ENCODE results near the gene AP1S3. TPM values are rescaled to one million over a fixed set of nuclear protein-coding genes. Genes with fewer than 3 reads are reported as not detected.

The AP1S3 gene
- total RNA-seq, 1 experiment from 2014 or later: 2.3 TPM

DNA sequence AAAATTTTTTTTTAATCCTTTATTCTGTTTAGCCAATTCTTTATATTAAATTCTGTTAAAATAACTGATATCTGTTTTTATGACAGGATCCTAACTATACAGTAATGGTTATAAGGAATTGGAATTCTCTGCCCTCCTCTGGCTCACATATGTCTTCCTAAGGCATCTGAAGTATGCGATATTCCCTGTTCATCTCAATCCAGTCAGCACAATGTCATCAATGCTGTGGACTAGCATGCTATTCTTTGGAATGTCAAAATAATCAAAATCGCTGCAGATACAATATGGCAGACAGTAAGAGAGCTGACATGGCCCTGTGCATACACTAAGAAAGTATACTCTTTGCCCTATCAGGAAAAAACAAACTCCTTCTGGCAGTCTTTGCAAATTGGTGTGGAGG is 107.6 kb downstream of the AP1S3 start:
- Histone ChIP-seq H3K4me3 (ENCODE audit: low read length) (no peak overlapping the region), H3K9me2 (replicated peaks; ENCODE audit: insufficient read depth, low read length) (no peaks in the 10 kb centered on the region), H3K4me1 (ENCODE audit: low read length) (no peaks in the 10 kb centered on the region), H3K9ac (ENCODE audit: low read length) (no peak overlapping the region), H3K27me3 (ENCODE audit: low read length) (no peaks in the 10 kb centered on the region), H3K79me2 (ENCODE audit: low read length) (no peaks in the 10 kb centered on the region), H4K20me1 (ENCODE audit: insufficient read depth, low read depth, low read length) (no peaks in the 10 kb centered on the region), H3K27ac (ENCODE audit: low read length) (no peak overlapping the region), H3K36me3 (ENCODE audit: insufficient read depth, low read length) (no peaks in the 10 kb centered on the region), H3K4me2 (ENCODE audit: low read depth, low read length, poor library complexity, severe bottlenecking) (no peak overlapping the region), H3K9me3 (ENCODE audit: low read length) (no peaks in the 10 kb centered on the region), H2AFZ (ENCODE audit: low read length) (no peak overlapping the region)
- DNase-seq: no peak

DNA sequence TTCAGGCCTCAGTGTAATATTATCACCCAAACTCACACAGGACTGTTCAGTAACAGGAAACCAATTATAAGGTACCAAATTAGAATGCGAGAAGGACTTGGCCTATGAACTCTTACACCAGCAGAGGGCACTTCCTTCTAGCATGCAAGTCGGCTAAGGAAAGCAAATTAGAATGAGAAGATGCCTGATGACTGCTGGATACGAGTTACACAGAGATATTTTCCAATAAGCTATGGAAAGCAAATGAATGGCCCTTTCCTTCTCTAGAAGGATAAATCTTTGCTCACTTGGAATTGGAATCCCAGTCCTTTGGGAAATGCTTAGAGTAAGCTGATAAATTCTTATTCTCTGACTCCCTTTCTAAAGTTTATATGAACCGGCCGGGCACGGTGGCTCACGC is 109.8 kb downstream of the AP1S3 start:
- no peak overlapping the region for H3K4me2 ChIP-seq (ENCODE audit: low read depth, low read length, poor library complexity, severe bottlenecking)
- no peak overlapping the region for H3K27ac ChIP-seq (ENCODE audit: low read length)
- no peaks in the 10 kb centered on the region for H3K27me3 ChIP-seq (ENCODE audit: low read length)
- no peaks in the 10 kb centered on the region for H3K9me3 ChIP-seq (ENCODE audit: low read length)
- no peaks in the 10 kb centered on the region for H4K20me1 ChIP-seq (ENCODE audit: insufficient read depth, low read depth, low read length)
- H3K4me3 ChIP-seq (ENCODE audit: low read length): no peak overlapping the region
- H3K9ac ChIP-seq (ENCODE audit: low read length): no peak overlapping the region
- no peak overlapping the region for H2AFZ ChIP-seq (ENCODE audit: low read length)
- no peaks in the 10 kb centered on the region for H3K4me1 ChIP-seq (ENCODE audit: low read length)
- DNase-seq: peak; percentile 78
- H3K79me2 ChIP-seq (ENCODE audit: low read length): no peaks in the 10 kb centered on the region
- H3K36me3 ChIP-seq (ENCODE audit: insufficient read depth, low read length): no peaks in the 10 kb centered on the region
- H3K9me2 ChIP-seq (replicated peaks; ENCODE audit: insufficient read depth, low read length): no peaks in the 10 kb centered on the region

DNA sequence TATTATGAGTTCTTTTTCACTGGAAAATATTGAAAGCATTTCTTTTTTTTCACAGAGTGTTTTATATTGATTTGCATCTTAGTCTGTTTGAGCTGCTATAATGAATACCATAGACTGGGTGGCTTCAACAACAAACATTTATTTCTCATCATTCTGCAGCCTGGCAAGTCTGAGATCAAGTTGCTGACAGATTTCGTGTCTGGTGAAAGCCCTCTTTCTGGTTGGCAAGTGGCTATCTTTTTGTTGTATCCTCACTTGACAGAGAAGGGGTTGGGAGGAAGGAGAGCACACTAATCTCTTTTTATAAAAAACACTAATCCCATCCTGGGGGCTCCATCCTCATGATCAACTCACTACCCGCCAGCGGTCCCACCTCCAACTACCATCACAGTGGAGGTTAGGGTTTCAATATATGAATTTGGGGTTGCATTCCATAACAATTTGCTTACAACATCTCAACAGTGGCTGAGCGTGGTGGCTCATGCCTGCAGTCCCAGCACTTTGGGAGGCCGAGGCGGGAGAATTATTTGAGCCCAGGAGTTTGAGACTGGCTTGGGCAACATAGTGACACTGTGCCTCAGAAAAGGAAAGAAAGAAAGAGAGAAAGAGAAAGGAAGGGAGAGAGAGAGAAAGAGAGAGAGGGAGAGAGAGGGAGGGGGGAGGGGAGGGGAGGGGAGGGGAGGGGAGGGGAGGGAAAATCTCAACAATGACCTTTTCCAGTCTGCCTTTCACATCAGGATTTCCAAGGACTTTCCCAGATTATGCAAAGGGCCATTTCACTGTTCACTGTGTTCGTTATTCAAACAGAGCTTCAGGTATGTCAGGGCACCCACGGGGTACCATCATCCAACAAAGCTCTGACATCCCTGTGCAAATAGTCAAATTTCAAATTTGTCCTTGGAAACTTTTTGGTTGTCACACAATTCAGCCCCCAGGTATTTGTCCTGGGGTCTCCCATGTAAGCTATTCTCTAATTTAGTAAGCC is 111.1 kb downstream of the AP1S3 start:
- no peak overlapping the region for H2AFZ ChIP-seq (ENCODE audit: low read length)

DNA sequence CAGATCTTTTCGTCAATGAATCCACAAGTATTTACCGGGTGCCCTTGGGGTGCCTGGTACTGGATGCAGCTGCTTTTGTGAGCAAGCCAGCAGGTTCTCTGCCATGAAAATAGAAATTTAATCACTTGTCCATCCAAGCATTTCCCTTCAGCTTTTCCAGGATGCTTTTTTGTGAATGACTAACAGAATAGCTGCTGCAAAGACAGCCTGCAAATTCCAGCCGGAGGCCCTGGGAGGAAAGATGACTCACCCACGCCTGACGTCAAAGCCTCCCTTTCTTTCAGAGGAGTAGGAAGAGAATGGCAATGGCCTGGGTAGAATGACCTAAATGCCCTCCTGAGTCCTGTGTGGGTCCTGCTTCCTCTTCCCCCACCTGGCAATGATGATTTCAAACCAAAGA is 111.9 kb downstream of the AP1S3 start:
- no peaks in the 10 kb centered on the region for H3K9me2 ChIP-seq (replicated peaks; ENCODE audit: insufficient read depth, low read length)
- no peak overlapping the region for H3K9ac ChIP-seq (ENCODE audit: low read length)
- no peaks in the 10 kb centered on the region for H3K27me3 ChIP-seq (ENCODE audit: low read length)
- H3K4me1 ChIP-seq (ENCODE audit: low read length): no peaks in the 10 kb centered on the region
- no peak overlapping the region for H3K4me2 ChIP-seq (ENCODE audit: low read depth, low read length, poor library complexity, severe bottlenecking)
- no peak overlapping the region for H3K4me3 ChIP-seq (ENCODE audit: low read length)
- no peak overlapping the region for H2AFZ ChIP-seq (ENCODE audit: low read length)
- H3K9me3 ChIP-seq (ENCODE audit: low read length): no peaks in the 10 kb centered on the region
- no peaks in the 10 kb centered on the region for H4K20me1 ChIP-seq (ENCODE audit: insufficient read depth, low read depth, low read length)
- H3K79me2 ChIP-seq (ENCODE audit: low read length): no peaks in the 10 kb centered on the region
- H3K36me3 ChIP-seq (ENCODE audit: insufficient read depth, low read length): no peaks in the 10 kb centered on the region
- H3K27ac ChIP-seq (ENCODE audit: low read length): no peak overlapping the region
- no peak for DNase-seq

More for the DNA sequence above, 111.1 kb downstream of the AP1S3 start:
- Histone ChIP-seq H3K4me1 (ENCODE audit: low read length) (no peaks in the 10 kb centered on the region), H3K79me2 (ENCODE audit: low read length) (no peaks in the 10 kb centered on the region), H3K9me3 (ENCODE audit: low read length) (no peaks in the 10 kb centered on the region), H3K9me2 (replicated peaks; ENCODE audit: insufficient read depth, low read length) (no peaks in the 10 kb centered on the region), H4K20me1 (ENCODE audit: insufficient read depth, low read depth, low read length) (no peaks in the 10 kb centered on the region), H3K36me3 (ENCODE audit: insufficient read depth, low read length) (no peaks in the 10 kb centered on the region), H3K4me3 (ENCODE audit: low read length) (no peak overlapping the region), H3K27ac (ENCODE audit: low read length) (no peak overlapping the region), H3K4me2 (ENCODE audit: low read depth, low read length, poor library complexity, severe bottlenecking) (no peak overlapping the region), H3K9ac (ENCODE audit: low read length) (no peak overlapping the region), H3K27me3 (ENCODE audit: low read length) (no peaks in the 10 kb centered on the region)
- no peak for DNase-seq

DNA sequence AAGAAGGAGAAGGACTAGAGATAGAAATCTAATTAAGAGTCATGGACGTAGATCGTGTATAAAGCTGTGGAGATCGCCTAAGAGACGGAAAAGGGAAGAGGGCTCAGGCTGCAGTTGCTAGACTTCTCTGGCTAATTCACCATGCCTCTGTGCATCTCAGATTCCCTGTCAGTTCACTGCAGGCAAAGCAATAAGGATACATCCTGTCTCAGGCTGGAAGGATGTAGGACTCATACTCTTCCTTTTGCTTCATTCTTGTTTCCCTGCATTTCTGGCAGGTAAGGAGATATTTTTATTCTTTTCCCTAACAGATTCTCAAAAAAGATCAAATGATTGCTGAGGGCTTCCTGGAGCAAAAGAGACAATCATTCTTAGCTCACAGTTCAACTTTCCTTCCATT is 112.5 kb downstream of the AP1S3 start:
- no peaks in the 10 kb centered on the region for H3K36me3 ChIP-seq (ENCODE audit: insufficient read depth, low read length)

DNA sequence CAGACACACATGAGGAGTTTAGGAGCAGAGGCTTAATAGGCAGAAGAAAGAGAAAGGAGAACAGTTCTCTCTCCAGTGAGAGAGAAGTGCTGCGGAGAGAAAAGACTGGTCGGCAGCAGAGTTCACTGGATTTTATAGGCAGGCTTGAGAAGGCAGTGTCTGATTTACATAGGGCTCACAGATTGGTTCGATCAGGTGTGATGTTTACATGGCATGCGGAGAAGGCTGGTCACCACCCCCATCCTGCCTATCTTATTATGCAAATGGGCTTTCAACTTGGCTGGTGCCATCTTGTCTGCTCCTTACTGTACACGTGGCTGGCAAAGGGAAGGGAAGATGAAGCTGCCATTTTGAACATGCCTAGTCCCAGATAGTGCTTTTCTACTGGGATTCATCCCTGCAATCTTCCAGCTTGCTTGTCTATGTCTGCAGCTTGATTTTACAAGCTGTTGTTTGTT is 113.4 kb downstream of the AP1S3 start:
- Histone ChIP-seq H3K27ac (ENCODE audit: low read length) (no peak overlapping the region), H3K4me2 (ENCODE audit: low read depth, low read length, poor library complexity, severe bottlenecking) (no peak overlapping the region), H3K36me3 (ENCODE audit: insufficient read depth, low read length) (no peaks in the 10 kb centered on the region), H3K9me2 (replicated peaks; ENCODE audit: insufficient read depth, low read length) (no peaks in the 10 kb centered on the region), H3K9me3 (ENCODE audit: low read length) (no peaks in the 10 kb centered on the region), H3K79me2 (ENCODE audit: low read length) (no peaks in the 10 kb centered on the region), H2AFZ (ENCODE audit: low read length) (0 out of 2 replicates have a peak overlapping the region, but pooled peaks have one; percentile 27), H3K27me3 (ENCODE audit: low read length) (no peaks in the 10 kb centered on the region), H3K4me1 (ENCODE audit: low read length) (no peaks in the 10 kb centered on the region), H4K20me1 (ENCODE audit: insufficient read depth, low read depth, low read length) (no peaks in the 10 kb centered on the region), H3K4me3 (ENCODE audit: low read length) (no peak overlapping the region), H3K9ac (ENCODE audit: low read length) (no peak overlapping the region)
- no peak for DNase-seq

More for the DNA sequence above, 112.5 kb downstream of the AP1S3 start:
- Histone ChIP-seq H3K9me3 (ENCODE audit: low read length) (no peaks in the 10 kb centered on the region), H3K4me2 (ENCODE audit: low read depth, low read length, poor library complexity, severe bottlenecking) (no peak overlapping the region), H3K79me2 (ENCODE audit: low read length) (no peaks in the 10 kb centered on the region), H3K27ac (ENCODE audit: low read length) (no peak overlapping the region), H3K9ac (ENCODE audit: low read length) (no peak overlapping the region), H3K27me3 (ENCODE audit: low read length) (no peaks in the 10 kb centered on the region), H2AFZ (ENCODE audit: low read length) (no peak overlapping the region), H4K20me1 (ENCODE audit: insufficient read depth, low read depth, low read length) (no peaks in the 10 kb centered on the region), H3K9me2 (replicated peaks; ENCODE audit: insufficient read depth, low read length) (no peaks in the 10 kb centered on the region), H3K4me3 (ENCODE audit: low read length) (no peak overlapping the region), H3K4me1 (ENCODE audit: low read length) (no peaks in the 10 kb centered on the region)
- no peak for DNase-seq

DNA sequence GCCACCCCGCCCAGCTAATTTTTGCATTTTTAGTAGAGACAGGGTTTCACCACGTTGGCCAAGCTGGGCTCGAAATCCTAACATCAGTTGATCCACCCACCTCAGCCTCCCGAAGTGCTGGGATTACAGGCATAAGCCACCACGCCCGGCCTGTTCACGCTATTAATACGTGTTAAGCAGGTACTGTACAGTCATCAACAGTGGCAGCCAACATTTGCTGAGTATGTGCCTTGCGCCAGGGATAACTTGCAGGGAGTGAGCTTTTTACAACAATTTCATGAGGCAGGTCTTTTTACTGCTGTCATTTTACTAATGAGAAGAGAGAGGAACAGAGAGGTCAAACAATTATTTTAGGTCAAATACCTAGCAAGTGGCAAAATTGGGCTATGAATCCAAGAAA is 115.2 kb downstream of the AP1S3 start:
- no peaks in the 10 kb centered on the region for H4K20me1 ChIP-seq (ENCODE audit: insufficient read depth, low read depth, low read length)
- H3K4me3 ChIP-seq (ENCODE audit: low read length): no peak overlapping the region
- no peak overlapping the region for H2AFZ ChIP-seq (ENCODE audit: low read length)
- no peak overlapping the region for H3K9ac ChIP-seq (ENCODE audit: low read length)
- no peaks in the 10 kb centered on the region for H3K4me1 ChIP-seq (ENCODE audit: low read length)
- no peaks in the 10 kb centered on the region for H3K27me3 ChIP-seq (ENCODE audit: low read length)
- H3K4me2 ChIP-seq (ENCODE audit: low read depth, low read length, poor library complexity, severe bottlenecking): no peak overlapping the region
- no peaks in the 10 kb centered on the region for H3K79me2 ChIP-seq (ENCODE audit: low read length)
- no peak overlapping the region for H3K27ac ChIP-seq (ENCODE audit: low read length)
- DNase-seq: no peak
- no peaks in the 10 kb centered on the region for H3K36me3 ChIP-seq (ENCODE audit: insufficient read depth, low read length)
- no peaks in the 10 kb centered on the region for H3K9me2 ChIP-seq (replicated peaks; ENCODE audit: insufficient read depth, low read length)
- H3K9me3 ChIP-seq (ENCODE audit: low read length): no peaks in the 10 kb centered on the region

DNA sequence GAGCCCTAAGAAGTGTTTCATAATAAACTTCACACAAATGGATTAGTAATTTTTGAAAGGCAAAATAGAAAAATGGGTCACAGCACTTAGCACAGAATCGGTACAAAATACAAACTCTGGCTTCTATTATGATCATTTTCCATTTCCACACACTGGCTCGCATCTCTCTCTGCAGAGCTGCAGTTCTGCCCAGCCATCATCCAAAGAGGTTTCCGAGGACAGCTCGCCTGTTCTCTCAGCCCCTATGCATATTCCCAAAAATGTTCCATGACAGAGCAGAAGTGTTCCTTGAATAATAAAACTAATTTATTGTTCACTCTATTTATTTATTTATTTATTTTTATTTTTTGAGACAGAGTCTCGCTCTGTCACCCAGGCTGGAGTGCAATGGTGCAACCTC is 115.6 kb downstream of the AP1S3 start:
- no peak overlapping the region for H3K4me3 ChIP-seq (ENCODE audit: low read length)
- no peak overlapping the region for H3K27ac ChIP-seq (ENCODE audit: low read length)
- H3K4me1 ChIP-seq (ENCODE audit: low read length): no peaks in the 10 kb centered on the region
- no peaks in the 10 kb centered on the region for H3K79me2 ChIP-seq (ENCODE audit: low read length)
- no peak overlapping the region for H3K4me2 ChIP-seq (ENCODE audit: low read depth, low read length, poor library complexity, severe bottlenecking)
- no peaks in the 10 kb centered on the region for H3K9me3 ChIP-seq (ENCODE audit: low read length)
- no peak overlapping the region for H3K9ac ChIP-seq (ENCODE audit: low read length)
- no peaks in the 10 kb centered on the region for H3K9me2 ChIP-seq (replicated peaks; ENCODE audit: insufficient read depth, low read length)
- H3K36me3 ChIP-seq (ENCODE audit: insufficient read depth, low read length): no peaks in the 10 kb centered on the region
- DNase-seq: no peak
- H3K27me3 ChIP-seq (ENCODE audit: low read length): no peaks in the 10 kb centered on the region
- H4K20me1 ChIP-seq (ENCODE audit: insufficient read depth, low read depth, low read length): no peaks in the 10 kb centered on the region
- no peak overlapping the region for H2AFZ ChIP-seq (ENCODE audit: low read length)
